ENCODE measurements around the gene CEP55.

Gene CEP55

DNA sequence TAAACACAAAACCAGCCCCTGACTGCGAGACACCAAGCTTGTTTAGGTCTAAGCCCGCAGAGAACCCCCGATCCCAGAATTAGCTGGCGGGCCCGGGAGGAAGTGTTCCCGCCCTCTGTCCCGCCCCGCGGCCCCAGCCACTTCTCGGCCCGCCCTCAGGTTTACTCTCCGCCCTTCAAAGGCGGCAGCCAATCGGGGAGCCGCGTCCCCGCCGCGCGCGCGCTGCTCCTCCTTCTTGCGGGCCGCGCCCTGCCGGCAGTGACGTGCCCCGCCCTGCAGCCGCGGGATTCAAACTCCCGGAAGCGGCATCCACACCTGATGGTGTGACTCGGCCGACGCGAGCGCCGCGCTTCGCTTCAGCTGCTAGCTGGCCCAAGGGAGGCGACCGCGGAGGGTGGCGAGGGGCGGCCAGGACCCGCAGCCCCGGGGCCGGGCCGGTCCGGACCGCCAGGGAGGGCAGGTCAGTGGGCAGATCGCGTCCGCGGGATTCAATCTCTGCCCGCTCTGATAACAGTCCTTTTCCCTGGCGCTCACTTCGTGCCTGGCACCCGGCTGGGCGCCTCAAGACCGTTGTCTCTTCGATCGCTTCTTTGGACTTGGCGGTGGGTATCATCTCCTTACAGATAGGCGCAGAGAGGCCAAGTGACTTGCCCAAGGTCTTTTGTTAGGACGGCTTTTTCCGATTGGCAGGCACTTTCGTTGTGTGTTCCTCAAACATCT, at the start of gene CEP55:
TSS of gene CEP55 (plus strand) at position 291 of the 720 bp plus-strand sequence. CDS start 3,440 bp downstream, outside the sequence.
- TF ChIP-seq, protein P1, sequence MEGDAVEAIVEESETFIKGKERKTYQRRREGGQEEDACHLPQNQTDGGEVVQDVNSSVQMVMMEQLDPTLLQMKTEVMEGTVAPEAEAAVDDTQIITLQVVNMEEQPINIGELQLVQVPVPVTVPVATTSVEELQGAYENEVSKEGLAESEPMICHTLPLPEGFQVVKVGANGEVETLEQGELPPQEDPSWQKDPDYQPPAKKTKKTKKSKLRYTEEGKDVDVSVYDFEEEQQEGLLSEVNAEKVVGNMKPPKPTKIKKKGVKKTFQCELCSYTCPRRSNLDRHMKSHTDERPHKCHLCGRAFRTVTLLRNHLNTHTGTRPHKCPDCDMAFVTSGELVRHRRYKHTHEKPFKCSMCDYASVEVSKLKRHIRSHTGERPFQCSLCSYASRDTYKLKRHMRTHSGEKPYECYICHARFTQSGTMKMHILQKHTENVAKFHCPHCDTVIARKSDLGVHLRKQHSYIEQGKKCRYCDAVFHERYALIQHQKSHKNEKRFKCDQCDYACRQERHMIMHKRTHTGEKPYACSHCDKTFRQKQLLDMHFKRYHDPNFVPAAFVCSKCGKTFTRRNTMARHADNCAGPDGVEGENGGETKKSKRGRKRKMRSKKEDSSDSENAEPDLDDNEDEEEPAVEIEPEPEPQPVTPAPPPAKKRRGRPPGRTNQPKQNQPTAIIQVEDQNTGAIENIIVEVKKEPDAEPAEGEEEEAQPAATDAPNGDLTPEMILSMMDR (IDR thresholded peaks at IDR 0.05; ENCODE audit: borderline replicate concordance, insufficient read depth, low read depth, low read length), result no peak
- H3K4me3 ChIP-seq (ENCODE audit: low read depth, low read length), result peak within 1 kb of the TSS; percentile 80

DNA sequence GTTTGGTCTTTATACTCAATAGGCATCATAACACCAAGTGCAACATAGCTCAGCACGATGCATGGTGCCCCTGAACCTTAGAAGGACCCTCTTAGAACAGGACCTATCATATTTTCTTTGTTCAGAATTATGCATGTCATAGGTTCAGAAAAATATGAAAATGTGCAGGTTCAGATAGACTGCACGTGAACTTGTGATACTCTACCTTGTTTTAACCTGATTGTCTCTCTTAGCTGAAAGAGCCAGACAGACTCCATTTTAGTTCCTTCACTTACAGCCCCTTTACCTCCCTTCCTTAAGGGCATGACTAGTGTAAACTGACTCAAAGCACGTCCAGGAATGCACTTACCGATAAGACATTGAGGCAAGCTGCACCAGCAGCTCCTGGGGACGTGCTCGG, 49.4 kb upstream of the CEP55 start:
- no peak overlapping the region for H3K4me3 ChIP-seq (ENCODE audit: low read depth, low read length)
- TF ChIP-seq, protein P1 (IDR thresholded peaks at IDR 0.05; ENCODE audit: borderline replicate concordance, insufficient read depth, low read depth, low read length), result no peak

DNA sequence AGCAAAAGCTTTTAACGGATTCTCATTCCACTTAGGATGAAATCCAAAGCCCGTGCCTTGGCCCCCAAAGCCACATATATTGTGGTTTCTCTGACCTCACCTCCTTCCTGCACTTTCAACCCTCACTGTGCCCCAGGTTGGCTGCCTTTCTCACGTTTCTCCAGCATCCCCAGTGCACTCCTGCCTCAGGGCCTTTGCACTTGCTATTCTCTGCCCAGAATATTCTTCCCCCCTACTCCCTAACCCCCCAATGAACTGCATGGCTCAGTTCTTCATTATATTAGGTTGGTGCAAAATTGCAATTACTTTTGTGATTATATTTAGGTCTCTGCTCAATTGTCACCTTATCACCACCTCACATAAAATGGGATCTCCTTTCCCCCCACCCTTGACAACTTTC, 48.4 kb upstream of the CEP55 start:
- TF ChIP-seq, protein P1 (IDR thresholded peaks at IDR 0.05; ENCODE audit: borderline replicate concordance, insufficient read depth, low read depth, low read length), result no peak
- H3K4me3 ChIP-seq (ENCODE audit: low read depth, low read length), result no peak overlapping the region

DNA sequence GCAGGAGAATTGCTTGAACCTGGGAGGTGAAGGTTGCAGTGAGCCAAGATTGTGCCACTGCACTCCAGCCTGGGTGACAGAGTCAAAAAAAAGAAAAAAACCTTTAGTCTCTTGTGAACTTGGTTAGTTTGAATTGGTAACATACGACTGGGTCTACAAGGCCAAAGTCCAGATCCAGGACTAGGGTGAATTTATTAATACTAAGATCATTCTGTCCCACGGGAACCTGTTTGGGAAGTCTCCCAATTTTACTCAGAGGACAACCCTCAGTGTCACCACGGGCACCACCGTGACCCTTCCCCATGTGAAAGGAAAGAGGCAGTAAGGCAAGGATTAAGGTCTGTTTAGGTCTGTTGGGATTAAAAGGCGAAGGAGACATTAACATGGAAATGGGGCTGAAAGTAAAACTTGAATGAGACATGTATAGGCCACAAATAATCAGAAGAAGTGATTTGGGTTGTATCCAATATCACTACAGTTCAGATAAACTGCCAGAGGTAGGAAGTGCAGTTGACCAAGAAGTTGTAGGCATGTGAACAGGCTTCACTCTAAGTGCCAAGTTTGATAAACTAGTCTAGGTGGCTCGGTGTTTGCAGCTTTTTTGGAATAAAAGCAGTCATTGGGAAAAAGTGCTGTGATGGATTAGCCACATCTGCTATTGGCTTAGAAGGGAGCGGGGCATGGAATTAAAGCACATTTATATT, 45.0 kb upstream of the CEP55 start:
- no peak overlapping the region for H3K4me3 ChIP-seq (ENCODE audit: low read depth, low read length)
- TF ChIP-seq, protein P1 (IDR thresholded peaks at IDR 0.05; ENCODE audit: borderline replicate concordance, insufficient read depth, low read depth, low read length), result no peak

DNA sequence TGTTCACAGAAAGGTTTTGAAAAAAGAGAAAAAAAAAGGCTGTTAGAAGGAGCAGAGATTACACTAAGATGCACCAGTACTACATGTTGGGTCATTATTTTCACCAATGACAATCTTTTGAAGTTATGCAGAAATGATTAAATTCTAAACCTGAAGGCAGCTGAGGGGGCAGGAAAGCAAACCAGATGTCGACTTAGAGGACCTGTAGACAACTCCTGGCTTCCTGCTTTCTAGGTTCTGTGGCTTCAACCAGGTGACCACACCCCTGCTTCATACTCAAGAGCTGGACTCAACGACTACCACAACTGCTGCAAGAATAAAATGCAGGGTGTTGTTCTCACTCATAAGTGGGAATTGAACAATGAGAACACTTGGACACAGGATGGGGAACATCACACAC, 44.3 kb upstream of the CEP55 start:
- TF ChIP-seq, protein P1 (IDR thresholded peaks at IDR 0.05; ENCODE audit: borderline replicate concordance, insufficient read depth, low read depth, low read length), result no peak

DNA sequence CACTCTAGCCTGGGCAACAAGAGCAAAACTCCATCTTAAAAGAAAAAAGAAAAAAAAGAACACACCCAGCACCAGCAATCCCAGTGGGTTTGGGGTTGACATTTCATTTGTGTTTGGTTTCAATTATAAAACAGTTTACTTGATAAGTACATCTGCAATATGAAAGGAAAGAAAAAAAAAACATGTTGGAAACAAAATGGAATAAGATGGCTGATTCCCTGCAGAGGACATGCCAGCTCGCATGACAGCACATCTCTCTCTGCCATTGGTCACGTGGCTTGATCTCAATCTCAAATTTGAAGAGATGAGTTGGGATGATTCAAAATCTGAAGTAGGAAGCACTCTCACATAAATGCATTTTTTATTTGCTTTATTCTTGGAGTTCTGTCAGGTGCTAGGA, 42.3 kb upstream of the CEP55 start:
- TF ChIP-seq, protein P1 (IDR thresholded peaks at IDR 0.05; ENCODE audit: borderline replicate concordance, insufficient read depth, low read depth, low read length), result no peak
- H3K4me3 ChIP-seq (ENCODE audit: low read depth, low read length), result no peak overlapping the region

More for the DNA sequence above, 44.3 kb upstream of the CEP55 start:
- H3K4me3 ChIP-seq (ENCODE audit: low read depth, low read length), result no peak overlapping the region

DNA sequence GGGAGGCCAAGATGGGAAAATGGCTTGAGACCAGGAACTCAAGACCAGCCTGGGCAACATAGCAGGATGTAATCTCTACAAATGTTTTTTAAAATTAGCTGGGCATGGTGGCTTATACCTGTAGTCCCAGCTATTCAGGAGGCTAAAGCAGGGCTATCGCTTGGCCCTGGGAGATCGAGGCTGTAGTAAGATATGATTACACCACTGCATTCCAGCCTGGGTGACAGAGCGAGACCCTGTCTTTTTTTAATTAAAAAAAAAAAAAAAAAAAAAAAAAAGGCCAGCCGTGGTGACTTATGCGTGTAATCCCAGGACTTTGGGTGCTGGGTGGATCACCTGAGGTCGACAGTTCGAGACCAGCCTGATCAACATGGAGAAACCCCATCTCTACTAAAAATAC, 41.7 kb upstream of the CEP55 start:
- TF ChIP-seq, protein P1 (IDR thresholded peaks at IDR 0.05; ENCODE audit: borderline replicate concordance, insufficient read depth, low read depth, low read length), result no peak
- no peak overlapping the region for H3K4me3 ChIP-seq (ENCODE audit: low read depth, low read length)

Data from GM12875 (cell line).